HUES48 (cell line): ENCODE results near the gene GRHL1.

Source experiments
- H3K27ac ChIP-seq: one replicate; pipeline ENCODE4 v1.7.0; 2013; ENCODE audit warnings: low read depth, low read length, inconsistent platforms
- H3K27me3 ChIP-seq: 2 replicates; pipeline ENCODE4 v1.6.1; 2013; ENCODE audit warnings: mild to moderate bottlenecking, low read length; ENCODE audit not compliant: control insufficient read depth, insufficient read depth
- H3K36me3 ChIP-seq: 2 replicates; pipeline ENCODE4 v1.6.1; 2013; ENCODE audit warnings: low read length; ENCODE audit not compliant: control insufficient read depth, insufficient read depth
- H3K4me1 ChIP-seq: 2 replicates; pipeline ENCODE4 v1.6.1; 2013; ENCODE audit warnings: mild to moderate bottlenecking, low read length; ENCODE audit not compliant: control insufficient read depth, insufficient read depth
- H3K4me3 ChIP-seq: 2 replicates; pipeline ENCODE4 v1.5.1; 2013; ENCODE audit warnings: mild to moderate bottlenecking, low read depth, low read length
- H3K9ac ChIP-seq: 2 replicates; pipeline ENCODE4 v1.6.1; 2013; ENCODE audit warnings: mild to moderate bottlenecking, low read depth, low read length, moderate library complexity
- H3K9me3 ChIP-seq: 2 replicates; pipeline ENCODE4 v1.6.1; 2013; ENCODE audit warnings: low read length; ENCODE audit not compliant: control insufficient read depth, insufficient read depth

Gene GRHL1

GRCh38 chr2:9996321-9996720 lies 44.8 kb downstream of the GRHL1 start:
- Histone ChIP-seq H3K4me3 (no peak overlapping the region), H3K9ac (no peak overlapping the region), H3K9me3 (no peaks in the 10 kb centered on the region), H3K27ac (no peak overlapping the region), H3K36me3 (no peaks in the 10 kb centered on the region), H3K27me3 (no peaks in the 10 kb centered on the region), H3K4me1 (peaks cover under 1% of the 10 kb centered on the region; the same call in 1 of the 2 replicates)

DNA sequence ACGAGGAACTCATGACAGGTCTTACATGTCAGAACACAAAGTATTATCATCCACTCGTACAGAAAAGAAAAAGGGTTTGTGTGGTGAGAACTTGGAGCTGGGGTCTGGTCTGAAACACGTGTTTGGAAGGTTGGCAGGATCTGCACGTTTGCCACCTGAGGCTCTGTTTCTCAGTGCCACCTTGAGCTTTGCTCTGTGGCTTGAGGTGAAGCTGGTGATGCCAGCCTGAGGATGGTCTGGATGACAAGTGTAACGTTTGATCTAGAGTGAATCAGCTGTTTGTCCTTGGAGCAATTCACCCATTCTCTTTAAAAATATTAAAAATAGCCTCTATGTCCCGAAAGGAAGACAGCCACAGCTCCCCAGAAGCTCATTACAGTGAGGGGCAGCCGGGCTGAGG lies 46.4 kb downstream of the GRHL1 start:
- H3K27me3 ChIP-seq: no peaks in the 10 kb centered on the region
- no peaks in the 10 kb centered on the region for H3K36me3 ChIP-seq
- peaks cover 7% of the 10 kb centered on the region for H3K4me1 ChIP-seq
- H3K27ac ChIP-seq: no peak overlapping the region
- H3K4me3 ChIP-seq: no peak overlapping the region
- H3K9me3 ChIP-seq: no peaks in the 10 kb centered on the region
- no peak overlapping the region for H3K9ac ChIP-seq

GRCh38 chr2:9998916-9999654 lies 47.6 kb downstream of the GRHL1 start:
- Histone ChIP-seq H3K27me3 (no peaks in the 10 kb centered on the region), H3K36me3 (no peaks in the 10 kb centered on the region)

GRCh38 chr2:9999693-10000092 lies 48.2 kb downstream of the GRHL1 start:
- Histone ChIP-seq H3K4me3 (no peak overlapping the region), H3K27me3 (no peaks in the 10 kb centered on the region), H3K9me3 (no peaks in the 10 kb centered on the region), H3K4me1 (peaks cover 7% of the 10 kb centered on the region), H3K9ac (no peak overlapping the region), H3K27ac (no peak overlapping the region), H3K36me3 (no peaks in the 10 kb centered on the region)

More at GRCh38 chr2:9998916-9999654, 47.6 kb downstream of the GRHL1 start:
- H3K4me1 ChIP-seq: peaks cover 7% of the 10 kb centered on the region
- no peaks in the 10 kb centered on the region for H3K9me3 ChIP-seq
- no peak overlapping the region for H3K9ac ChIP-seq
- no peak overlapping the region for H3K4me3 ChIP-seq
- H3K27ac ChIP-seq: no peak overlapping the region

DNA sequence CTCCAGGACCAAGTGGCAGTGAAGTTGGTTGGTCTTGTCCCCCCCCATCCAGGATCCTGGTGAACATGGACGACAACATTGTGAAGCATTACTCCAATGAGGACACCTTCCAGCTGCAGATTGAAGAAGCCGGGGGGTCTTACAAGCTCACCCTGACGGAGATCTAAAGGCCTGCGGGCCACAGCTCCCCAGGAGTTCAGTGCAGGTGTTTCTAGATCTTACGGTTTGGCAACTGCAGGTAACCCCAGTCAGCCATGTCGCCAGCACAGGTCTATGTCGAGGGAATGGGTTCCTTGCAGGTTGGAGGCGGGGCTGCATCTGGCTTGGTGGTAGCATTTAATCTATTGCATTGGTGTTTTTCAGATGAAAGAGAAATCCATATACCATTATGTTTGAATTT lies 49.0 kb downstream of the GRHL1 start:
- no peaks in the 10 kb centered on the region for H3K36me3 ChIP-seq
- H3K9me3 ChIP-seq: no peaks in the 10 kb centered on the region
- peaks cover 7% of the 10 kb centered on the region for H3K4me1 ChIP-seq
- H3K27me3 ChIP-seq: no peaks in the 10 kb centered on the region
- no peak overlapping the region for H3K27ac ChIP-seq
- H3K9ac ChIP-seq: no peak overlapping the region
- H3K4me3 ChIP-seq: no peak overlapping the region

GRCh38 chr2:10001586-10001985 lies 50.1 kb downstream of the GRHL1 start:
- H3K9me3 ChIP-seq: no peaks in the 10 kb centered on the region
- H3K9ac ChIP-seq: no peak overlapping the region
- no peaks in the 10 kb centered on the region for H3K36me3 ChIP-seq
- no peaks in the 10 kb centered on the region for H3K27me3 ChIP-seq
- no peak overlapping the region for H3K27ac ChIP-seq
- H3K4me1 ChIP-seq: peaks cover 7% of the 10 kb centered on the region
- H3K4me3 ChIP-seq: no peak overlapping the region

DNA sequence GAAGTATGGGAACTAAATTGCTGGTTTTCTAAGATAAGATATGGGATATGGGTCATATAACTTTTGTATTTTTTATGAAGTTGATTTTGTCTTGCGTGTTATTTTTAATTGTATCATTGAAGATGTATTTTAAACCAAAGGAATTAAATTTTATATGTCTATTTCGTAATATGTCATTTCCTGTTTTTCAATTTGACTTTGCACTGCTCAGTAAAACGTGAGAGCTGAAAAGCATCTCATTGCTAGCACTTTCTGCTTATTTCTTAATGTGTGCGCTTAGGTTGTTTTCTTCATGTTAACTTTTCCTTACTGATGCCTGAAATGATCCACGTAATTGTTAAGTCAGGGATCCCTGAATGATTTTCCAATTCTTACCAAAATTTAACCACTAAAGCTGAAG lies 50.6 kb downstream of the GRHL1 start:
- H3K4me1 ChIP-seq: peaks cover 7% of the 10 kb centered on the region
- no peaks in the 10 kb centered on the region for H3K27me3 ChIP-seq
- no peaks in the 10 kb centered on the region for H3K36me3 ChIP-seq
- no peak overlapping the region for H3K27ac ChIP-seq
- no peak overlapping the region for H3K9ac ChIP-seq
- no peaks in the 10 kb centered on the region for H3K9me3 ChIP-seq
- no peak overlapping the region for H3K4me3 ChIP-seq

GRCh38 chr2:10002681-10003080 lies 51.2 kb downstream of the GRHL1 start:
- Histone ChIP-seq H3K4me1 (peaks cover 7% of the 10 kb centered on the region), H3K9ac (no peak overlapping the region), H3K9me3 (no peaks in the 10 kb centered on the region), H3K27ac (no peak overlapping the region), H3K4me3 (no peak overlapping the region), H3K27me3 (no peaks in the 10 kb centered on the region), H3K36me3 (no peaks in the 10 kb centered on the region)

DNA sequence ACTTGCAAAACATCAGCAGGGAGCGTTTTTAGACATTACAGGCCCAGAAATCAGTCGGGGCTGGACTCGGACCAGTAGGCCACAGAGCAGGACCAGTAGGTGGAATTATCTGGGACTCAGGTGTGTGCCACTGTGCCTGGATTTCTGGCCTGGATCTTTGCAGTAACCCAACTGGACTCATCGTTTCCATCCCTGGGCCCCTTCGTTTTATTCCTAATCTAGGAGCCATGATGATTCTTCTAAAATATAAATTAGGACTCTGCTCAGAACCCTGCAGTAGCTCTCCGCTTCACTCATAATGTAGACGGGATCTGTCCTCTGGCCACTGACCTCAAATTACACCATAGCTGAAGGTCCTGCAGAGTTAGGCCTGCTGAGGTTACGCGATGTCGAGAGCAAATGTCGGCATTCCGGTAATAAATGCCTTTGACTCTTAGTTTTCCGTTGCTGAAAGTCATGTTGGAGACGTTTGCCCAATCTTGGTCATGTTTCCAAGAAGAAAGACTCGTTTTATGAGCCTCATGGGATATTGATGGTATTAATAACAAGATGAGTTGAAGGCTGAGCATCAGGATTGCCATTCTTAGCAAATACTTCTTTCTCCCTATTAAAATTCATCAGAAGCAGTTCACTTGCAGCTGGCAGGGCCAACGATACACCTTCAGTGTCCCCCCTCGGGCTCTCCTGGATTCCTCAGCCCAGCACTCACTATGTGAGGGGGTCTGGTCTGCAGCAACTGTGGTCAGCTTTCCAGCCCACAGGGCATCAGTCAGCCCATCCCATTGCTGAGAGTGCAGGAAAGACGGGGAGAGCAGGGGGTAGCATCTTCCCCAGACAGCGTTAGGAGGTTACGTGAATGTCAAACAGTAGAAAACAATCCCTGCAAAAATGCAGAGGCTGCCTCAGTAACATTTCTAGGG lies 52.0 kb downstream of the GRHL1 start:
- no peak overlapping the region for H3K9ac ChIP-seq
- peaks cover 7% of the 10 kb centered on the region for H3K4me1 ChIP-seq
- H3K27me3 ChIP-seq: no peaks in the 10 kb centered on the region
- no peaks in the 10 kb centered on the region for H3K9me3 ChIP-seq
- no peak overlapping the region for H3K27ac ChIP-seq
- no peaks in the 10 kb centered on the region for H3K36me3 ChIP-seq
- H3K4me3 ChIP-seq: no peak overlapping the region

GRCh38 chr2:10004401-10004800 lies 52.9 kb downstream of the GRHL1 start:
- no peak overlapping the region for H3K27ac ChIP-seq
- no peak overlapping the region for H3K4me3 ChIP-seq
- H3K36me3 ChIP-seq: no peaks in the 10 kb centered on the region
- peaks cover 7% of the 10 kb centered on the region for H3K4me1 ChIP-seq
- no peaks in the 10 kb centered on the region for H3K27me3 ChIP-seq
- H3K9ac ChIP-seq: no peak overlapping the region
- no peaks in the 10 kb centered on the region for H3K9me3 ChIP-seq

- H3K4me1 ChIP-seq: peaks cover 7% of the 10 kb centered on the region
- no peaks in the 10 kb centered on the region for H3K36me3 ChIP-seq
- H3K27me3 ChIP-seq: no peaks in the 10 kb centered on the region
- no peak overlapping the region for H3K27ac ChIP-seq
- no peak overlapping the region for H3K9ac ChIP-seq
- H3K4me3 ChIP-seq: no peak overlapping the region
- no peaks in the 10 kb centered on the region for H3K9me3 ChIP-seq
Observed at GRCh38 chr2:10004836-10005235, 53.3 kb downstream of the GRHL1 start.
